GM12878 (cell line): ENCODE measurements around the gene TNIP2. TPM values are rescaled to one million over a fixed set of nuclear protein-coding genes. Genes with fewer than 3 reads are reported as not detected.

ENCODE experiments used
- CUX1 ChIP-seq: IDR thresholded peaks from 2 replicates; pipeline ENCODE4 v1.6.1; 2012; ENCODE audit warnings: improper control_type of control experiment, low read depth, low read length; ENCODE audit not compliant: insufficient replicate concordance
- E2F4 ChIP-seq: IDR thresholded peaks from 2 replicates; pipeline ENCODE4 v1.6.1; 2012; ENCODE audit warnings: low read depth, low read length, improper control_type of control experiment
- ETV6 ChIP-seq, 2 experiments: fragments of 450-650 bp in 1 of 2; IDR thresholded peaks in 1 of 2; conservative IDR thresholded peaks in 1 of 2; 2 replicates each; pipeline ENCODE4 v1.6.1; 2014; ENCODE audit warnings: antibody characterized with exemption in 1 of 2, borderline replicate concordance in 1 of 2, low read depth in 1 of 2, mild to moderate bottlenecking in 1 of 2, moderate library complexity in 1 of 2
- GABPA ChIP-seq: IDR thresholded peaks from 2 replicates; pipeline ENCODE4 v1.6.1; 2014; ENCODE audit warnings: antibody characterized with exemption, low read depth, mild to moderate bottlenecking, inconsistent platforms
- IRF4 ChIP-seq: IDR thresholded peaks from 2 replicates; pipeline ENCODE4 v1.6.1; 2011; ENCODE audit warnings: low read depth, low read length
- RAD21 ChIP-seq: IDR thresholded peaks from 2 replicates; pipeline ENCODE4 v1.6.1; 2011; ENCODE audit warnings: mild to moderate bottlenecking, low read depth, low read length, moderate library complexity; ENCODE audit not compliant: insufficient read depth
- RUNX3 ChIP-seq: IDR thresholded peaks from 2 replicates; pipeline ENCODE4 v1.6.1; 2012; ENCODE audit warnings: low read length, inconsistent platforms
- SKIL ChIP-seq: fragments of 450-650 bp; IDR thresholded peaks from 2 replicates; pipeline ENCODE4 v1.6.1; 2017; ENCODE audit warnings: mild to moderate bottlenecking, low read depth, inconsistent platforms; ENCODE audit not compliant: poor library complexity, severe bottlenecking
- TARDBP ChIP-seq: IDR thresholded peaks from 2 replicates; pipeline ENCODE4 v1.6.1; 2016; ENCODE audit warnings: borderline replicate concordance
- ZBTB11 ChIP-seq: fragments of 450-650 bp; formaldehyde crosslinking; IDR thresholded peaks from 2 replicates; pipeline ENCODE4 v1.5.0; 2022; ENCODE audit warnings: mild to moderate bottlenecking, missing genetic modification characterization
- ZNF274 ChIP-seq: IDR thresholded peaks from one replicate; pipeline ENCODE4 v1.8.0; 2011; ENCODE audit not compliant: insufficient read length, insufficient read depth
- ZNF592 ChIP-seq: fragments of 450-650 bp; IDR thresholded peaks from 2 replicates; pipeline ENCODE4 v1.6.1; 2017; ENCODE audit warnings: mild to moderate bottlenecking, moderate library complexity
- ZSCAN29 ChIP-seq: fragments of 450-650 bp; IDR thresholded peaks from 2 replicates; pipeline ENCODE4 v1.6.1; 2017; ENCODE audit warnings: mild to moderate bottlenecking, moderate library complexity
- polyA plus RNA-seq, 11 experiments: library from polyadenylated mRNA; depleted of rRNA in 4 of 11; unstranded in 6 of 11; stranded (reverse) in 5 of 11; fragments of >200 nt; fragmentation: Nextera tagmentation in 4 of 11; fragmentation: Illumina TruSeq in 1 of 11; extraction: Ambion mirVana in 4 of 11; extraction: Trizol in 1 of 11; gene quantifications; 1 replicate in 1 of 11; 2 replicates in 10 of 11; pipeline versions ENCODE4 v1.2.1 to v1.2.3, GENCODE V29; 2011 to 2016; ENCODE audit warnings: inconsistent platforms in 2 of 11, missing spikeins in 2 of 11, low read depth in 1 of 11
- total RNA-seq, 4 experiments: library from RNA; depleted of rRNA in 3 of 4; stranded (reverse); fragments of >200 nt in 3 of 4; fragmentation: Illumina TruSeq in 1 of 4; extraction: Trizol in 1 of 4; gene quantifications; 2 replicates each; pipeline versions ENCODE4 v1.2.1 to v1.2.3, GENCODE V29; 2013 to 2021

Gene TNIP2
- total and polyA plus RNA-seq, 10 of the 15 experiments (the other 5 are each of a cell fraction or from before 2014, with no cell fraction given) = 1.4 to 64.9 (median 45.5) TPM

- TF ChIP-seq ZNF592 (no peak), ZSCAN29 (no peak), ZNF274 (no peak), RUNX3 (peak; percentile 68; the same call in 1 of the 2 replicates), GABPA (no peak), ETV6 (conservative IDR thresholded peaks at IDR 0.05 in 1 of 2, IDR thresholded peaks at IDR 0.05 in 1 of 2; ENCODE audit: borderline replicate concordance in 1 of 2, low read depth in 1 of 2) (no peak), ZBTB11 (CRISPR knock-in tag) (no peak), IRF4 (no peak), SKIL (no peak), CUX1 (no peak), E2F4 (no peak), TARDBP (no peak), RAD21 (peak; percentile 54)
These were observed 43.8 kb downstream of the TNIP2 start (continued) for GRCh38 chr4:2712261-2712842.
